ENCODE measurements around the gene ALK. TPM values are rescaled to one million over a fixed set of nuclear protein-coding genes. Genes with fewer than 3 reads are reported as not detected.
A peak's percentile ranks its signal among the peaks of the same experiment; 100 is the strongest.

ALK gene
- polyA plus RNA-seq, 3 donors, result not detected

GRCh38 chr2:29146197-29146596, 775.2 kb downstream of the ALK start:
- no peaks in the 10 kb centered on the region for H3K4me1 Mint-ChIP-seq
- Histone ChIP-seq H3K36me3 (replicated peaks in 1 of 2; ENCODE audit: control insufficient read depth in 1 of 2, insufficient read depth in 2 of 2, low read length in 2 of 2) (peaks cover 17 to 37% of the 10 kb centered on the region in 2 donors), H3K27me3 (ENCODE audit: control insufficient read depth in 2 of 2, insufficient read depth in 2 of 2, low read length in 2 of 2) (no peaks in the 10 kb centered on the region), H3K4me2 (replicated peaks; ENCODE audit: extremely low read depth, low read length, poor library complexity, severe bottlenecking) (no peak overlapping the region), H3K27ac (ENCODE audit: low read depth in 1 of 2, low read length in 2 of 2) (no peak overlapping the region), H3K9me3 (replicated peaks in 1 of 2; ENCODE audit: control insufficient read depth in 1 of 2, insufficient read depth in 1 of 2, low read length in 2 of 2) (no peaks in the 10 kb centered on the region), H3K9ac (ENCODE audit: insufficient read depth, low read length, poor library complexity, severe bottlenecking) (no peak overlapping the region), H3K4me3 (replicated peaks in 1 of 3; ENCODE audit: low read depth in 2 of 3, low read length in 3 of 3) (no peak overlapping the region), H3K4me1 (ENCODE audit: control insufficient read depth in 1 of 2, insufficient read depth in 2 of 2, low read length in 2 of 2) (no peaks in the 10 kb centered on the region), H4K20me1 (ENCODE audit: insufficient read depth, low read length) (peaks cover 7% of the 10 kb centered on the region), H3K79me2 (ENCODE audit: insufficient read depth, low read length) (no peaks in the 10 kb centered on the region), H2AFZ (ENCODE audit: insufficient read depth, low read depth, low read length, poor library complexity, severe bottlenecking) (no peak overlapping the region)
- no peak overlapping the region for H3K4me3 Mint-ChIP-seq
- intact Hi-C loops (cut with micrococcal nuclease), result no loop called here
- WGBS (ENCODE audit: insufficient coverage), result 100% methylated on average over 1 of the region's 3 CpGs
- no peak for DNase-seq
- TF ChIP-seq CTCF (IDR thresholded peaks at IDR 0.05), result no peak
- H3K36me3 Mint-ChIP-seq, result peaks cover 26 to 46% of the 10 kb centered on the region in 2 donors
- peak overlapping the region in 1 of 7 donors; percentile 12 for H3K27ac Mint-ChIP-seq
- H3K27me3 Mint-ChIP-seq (ENCODE audit: low read depth in 3 of 3), result peaks cover 0 to 2% (median 1%) of the 10 kb centered on the region in 3 donors
- peaks cover 0 to 1% (median 0%) of the 10 kb centered on the region in 7 donors for H3K9me3 Mint-ChIP-seq

GRCh38 chr2:29143657-29144056, 777.7 kb downstream of the ALK start:
- Mint-ChIP-seq H3K27me3 (ENCODE audit: low read depth in 3 of 3) (peaks cover 0 to 2% (median 1%) of the 10 kb centered on the region in 3 donors), H3K36me3 (peaks cover 43 to 51% of the 10 kb centered on the region in 2 donors), H3K4me3 (no peak overlapping the region), H3K9me3 (peaks cover 2 to 7% (median 4%) of the 10 kb centered on the region in 7 donors), H3K27ac (no peak overlapping the region), H3K4me1 (no peaks in the 10 kb centered on the region)
- H3K9ac ChIP-seq (ENCODE audit: insufficient read depth, low read length, poor library complexity, severe bottlenecking), result no peak overlapping the region
- H3K4me2 ChIP-seq (replicated peaks; ENCODE audit: extremely low read depth, low read length, poor library complexity, severe bottlenecking), result no peak overlapping the region
- H4K20me1 ChIP-seq (ENCODE audit: insufficient read depth, low read length), result peaks cover 21% of the 10 kb centered on the region
- WGBS (ENCODE audit: insufficient coverage), result 100% methylated on average over 6 of the region's 6 CpGs
- H3K9me3 ChIP-seq (replicated peaks in 1 of 2; ENCODE audit: control insufficient read depth in 1 of 2, insufficient read depth in 1 of 2, low read length in 2 of 2), result no peaks in the 10 kb centered on the region
- peaks cover 17 to 37% of the 10 kb centered on the region in 2 donors for H3K36me3 ChIP-seq (replicated peaks in 1 of 2; ENCODE audit: control insufficient read depth in 1 of 2, insufficient read depth in 2 of 2, low read length in 2 of 2)
- no peak overlapping the region for H2AFZ ChIP-seq (ENCODE audit: insufficient read depth, low read depth, low read length, poor library complexity, severe bottlenecking)
- TF ChIP-seq CTCF (IDR thresholded peaks at IDR 0.05), result no peak
- no peaks in the 10 kb centered on the region for H3K79me2 ChIP-seq (ENCODE audit: insufficient read depth, low read length)
- H3K4me3 ChIP-seq (replicated peaks in 1 of 3; ENCODE audit: low read depth in 2 of 3, low read length in 3 of 3), result no peak overlapping the region
- no peak overlapping the region for H3K27ac ChIP-seq (ENCODE audit: low read depth in 1 of 2, low read length in 2 of 2)
- intact Hi-C loops (cut with micrococcal nuclease), result no loop called here
- H3K4me1 ChIP-seq (ENCODE audit: control insufficient read depth in 1 of 2, insufficient read depth in 2 of 2, low read length in 2 of 2), result no peaks in the 10 kb centered on the region
- H3K27me3 ChIP-seq (ENCODE audit: control insufficient read depth in 2 of 2, insufficient read depth in 2 of 2, low read length in 2 of 2), result no peaks in the 10 kb centered on the region
- DNase-seq, result no peak

Small RNAs within 50 kb of the gene (small RNA-seq; reads per million reads assigned to genes)
- not detected for gene RN7SL516P (ENCODE audit: insufficient read length, low read depth)

Other genes with a start within 250 kb of the ALK start
- 100 to 1,000 TPM; 231 to 254 (median 235) TPM for gene YPEL5, start 225.4 kb upstream of the ALK start, polyA plus RNA-seq

Data from CD14-positive monocyte (primary cell).